Activated effector memory CD4-positive, alpha-beta T cell treated with anti-CD3 and anti-CD28 coated beads, Interleukin-2, amount 50 U/mL, for 16 hours (primary cell): ENCODE results near the gene MAGI1.

Experiments
- DNase-seq: peaks from one replicate; pipeline ENCODE4 v3.0.0-alpha.2; 2020

Gene MAGI1

DNA sequence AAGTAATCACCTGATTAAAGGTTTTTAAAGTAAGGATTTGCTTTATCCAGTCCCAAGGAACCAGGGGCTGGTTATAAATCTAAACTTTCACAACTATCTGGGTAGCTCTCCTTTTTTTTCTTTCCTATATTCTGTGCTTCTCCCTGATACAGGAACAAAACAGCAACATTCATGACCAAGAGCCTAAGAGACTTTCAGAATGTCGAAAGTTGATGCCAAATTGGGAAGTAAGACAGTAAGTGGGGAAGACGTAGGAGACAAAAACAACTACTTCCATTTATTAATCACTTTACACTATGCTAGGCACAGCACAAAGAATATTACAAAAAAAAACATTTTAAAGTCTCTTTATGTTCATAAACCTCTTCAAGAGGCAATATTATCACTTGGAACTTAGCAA is 211.6 kb downstream of the MAGI1 start:
- no peak for DNase-seq

DNA sequence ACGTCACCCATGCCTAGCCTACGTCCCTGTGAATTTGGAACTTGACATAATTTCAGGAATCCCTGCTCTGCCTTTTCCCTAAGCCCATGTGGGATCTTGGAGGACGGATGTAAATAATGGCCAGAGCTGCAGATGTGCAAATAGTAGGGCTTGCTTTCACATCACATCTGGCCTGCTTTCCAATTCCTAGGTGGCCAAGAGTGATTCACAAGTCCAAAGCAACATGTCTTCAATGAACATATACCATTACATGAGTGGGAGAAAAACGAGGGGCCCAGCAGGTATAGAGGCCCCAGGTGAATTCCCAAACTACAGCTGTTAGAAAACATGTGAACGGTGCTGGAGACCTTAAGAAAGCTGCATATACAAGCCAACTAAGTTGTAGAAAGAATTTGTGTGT is 214.6 kb downstream of the MAGI1 start:
- DNase-seq: no peak

DNA sequence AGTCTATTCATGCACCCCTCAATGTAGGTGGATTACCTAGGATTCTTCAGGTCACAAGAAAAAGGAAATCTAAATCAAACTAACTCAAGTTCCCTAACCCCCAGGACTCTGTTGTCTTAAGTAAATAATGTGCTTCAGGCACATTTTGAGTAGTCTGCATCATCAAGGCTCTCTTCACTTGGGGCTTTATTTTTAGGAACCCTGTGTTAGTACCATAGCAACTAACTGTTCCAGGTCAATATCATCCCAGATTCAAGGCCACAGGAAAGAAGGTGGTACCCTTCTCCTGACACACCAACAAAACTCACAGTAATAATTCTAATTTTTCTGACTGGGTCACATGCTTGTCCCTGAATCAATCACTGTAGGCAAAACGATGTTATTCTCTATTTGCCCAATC is 218.1 kb downstream of the MAGI1 start:
- no peak for DNase-seq

DNA sequence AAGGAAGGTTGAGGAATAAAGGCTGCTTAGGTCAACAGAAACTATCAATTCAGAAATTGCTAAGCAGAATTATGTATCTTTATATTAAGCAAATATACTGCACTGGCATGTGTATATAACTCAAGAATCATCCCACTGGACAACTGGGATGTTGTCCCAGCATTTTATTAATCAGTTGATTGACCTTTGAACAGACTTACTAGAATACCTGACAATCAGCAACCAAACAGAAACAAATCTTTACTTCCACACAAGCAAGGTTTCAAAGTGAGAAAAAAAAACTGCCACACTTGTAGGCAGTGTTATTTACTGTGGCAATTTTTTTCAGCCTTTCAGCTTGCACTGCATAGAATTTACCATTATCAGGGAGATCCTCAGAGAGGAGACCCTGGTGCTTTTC is 218.8 kb downstream of the MAGI1 start:
- no peak for DNase-seq

DNA sequence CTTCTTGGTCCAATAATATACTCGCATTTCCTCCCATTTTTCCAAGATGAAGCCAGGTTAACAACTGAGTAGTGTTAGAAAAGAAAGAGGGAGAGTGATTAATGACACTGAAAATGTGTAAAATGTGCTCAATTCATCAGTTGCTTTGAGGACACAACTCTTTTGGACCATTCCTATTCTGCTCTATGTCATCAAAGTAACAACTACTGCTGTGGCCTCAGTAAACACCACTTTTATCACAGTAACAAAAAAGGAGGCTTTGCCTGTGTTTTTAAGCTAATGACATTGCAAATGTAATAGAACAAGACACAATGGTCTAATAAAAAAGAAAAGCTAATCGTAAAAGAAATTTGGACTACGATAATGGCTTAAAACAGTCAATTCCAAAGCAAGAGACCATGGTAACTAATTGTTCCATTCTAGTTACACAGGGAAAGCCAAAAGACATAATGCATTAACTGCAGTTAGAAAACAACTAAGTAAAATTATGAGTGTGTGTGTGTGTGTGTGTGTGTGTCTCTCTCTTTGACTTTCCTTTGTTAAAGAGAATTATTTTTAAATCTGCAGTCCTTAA is 221.1 kb downstream of the MAGI1 start:
- no peak for DNase-seq

DNA sequence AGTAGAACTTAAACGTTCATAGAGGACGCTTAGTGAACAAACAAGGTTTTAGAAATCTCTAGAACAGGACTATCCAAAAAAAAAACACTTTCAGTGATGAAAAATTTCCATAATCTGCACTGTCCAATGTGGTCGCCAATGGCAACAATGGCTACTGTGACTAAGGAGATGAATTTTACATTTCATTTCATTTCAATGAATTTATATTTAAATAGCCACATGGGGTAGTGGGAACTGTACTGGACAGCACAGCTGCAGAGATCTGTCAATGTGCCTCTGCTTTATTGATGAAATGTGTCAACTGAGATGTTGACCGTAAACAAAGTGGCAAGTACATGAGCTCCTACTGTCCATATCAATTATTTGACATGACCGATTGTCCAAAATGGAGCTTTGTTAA is 222.5 kb downstream of the MAGI1 start:
- no peak for DNase-seq

DNA sequence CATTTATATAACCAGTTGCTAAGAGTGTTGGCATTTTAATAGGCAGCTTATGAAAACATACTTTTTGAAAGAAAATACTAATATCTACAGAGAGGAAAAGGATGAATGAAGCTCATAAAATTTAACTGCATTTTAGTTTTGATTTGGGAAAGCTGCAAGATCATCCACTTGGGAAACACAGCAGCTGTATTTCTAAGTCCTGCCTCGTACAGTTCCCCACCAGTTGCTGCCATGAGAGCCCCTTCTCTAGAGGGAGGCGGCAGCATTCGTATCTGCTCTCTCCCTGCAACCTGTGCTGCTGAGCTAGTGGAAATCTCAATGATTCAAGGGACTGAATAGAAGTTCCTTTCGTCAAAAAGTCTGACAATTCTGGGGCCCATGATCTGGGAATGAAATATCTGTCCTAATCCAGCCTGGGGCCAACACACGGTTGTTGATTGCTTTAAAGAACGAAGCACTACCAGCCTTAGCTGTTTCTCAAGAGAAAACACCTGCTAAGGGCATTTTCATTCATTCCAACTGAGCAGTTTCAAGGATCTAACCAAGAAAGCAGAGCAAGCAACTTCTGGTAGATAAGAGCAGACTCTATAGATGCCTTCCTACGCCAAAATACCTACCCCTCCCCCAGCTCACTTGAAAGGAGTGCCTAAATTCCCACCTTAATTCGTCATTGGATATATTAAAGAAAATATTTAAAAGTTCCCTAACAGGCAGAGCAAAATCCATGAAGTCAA is 223.7 kb downstream of the MAGI1 start:
- DNase-seq: no peak

DNA sequence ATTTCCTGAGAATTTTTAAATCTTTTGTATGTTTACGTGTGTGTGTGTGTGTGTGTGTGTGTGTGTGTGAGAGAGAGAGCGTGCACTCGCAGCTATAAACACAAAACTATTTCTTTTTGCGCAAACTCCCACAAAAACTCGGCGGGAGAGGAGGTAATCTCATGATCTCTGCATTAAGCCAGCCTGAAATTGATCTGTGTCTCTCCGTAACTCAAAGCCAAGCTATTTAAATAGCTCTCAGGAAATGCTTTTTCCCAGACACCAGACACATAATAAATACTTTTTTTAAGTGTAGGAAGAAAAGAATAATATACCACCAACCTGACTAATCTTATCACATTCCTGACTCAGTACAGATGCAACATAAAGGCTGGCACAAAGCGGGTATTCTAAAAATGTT is 226.8 kb downstream of the MAGI1 start:
- DNase-seq: no peak

DNA sequence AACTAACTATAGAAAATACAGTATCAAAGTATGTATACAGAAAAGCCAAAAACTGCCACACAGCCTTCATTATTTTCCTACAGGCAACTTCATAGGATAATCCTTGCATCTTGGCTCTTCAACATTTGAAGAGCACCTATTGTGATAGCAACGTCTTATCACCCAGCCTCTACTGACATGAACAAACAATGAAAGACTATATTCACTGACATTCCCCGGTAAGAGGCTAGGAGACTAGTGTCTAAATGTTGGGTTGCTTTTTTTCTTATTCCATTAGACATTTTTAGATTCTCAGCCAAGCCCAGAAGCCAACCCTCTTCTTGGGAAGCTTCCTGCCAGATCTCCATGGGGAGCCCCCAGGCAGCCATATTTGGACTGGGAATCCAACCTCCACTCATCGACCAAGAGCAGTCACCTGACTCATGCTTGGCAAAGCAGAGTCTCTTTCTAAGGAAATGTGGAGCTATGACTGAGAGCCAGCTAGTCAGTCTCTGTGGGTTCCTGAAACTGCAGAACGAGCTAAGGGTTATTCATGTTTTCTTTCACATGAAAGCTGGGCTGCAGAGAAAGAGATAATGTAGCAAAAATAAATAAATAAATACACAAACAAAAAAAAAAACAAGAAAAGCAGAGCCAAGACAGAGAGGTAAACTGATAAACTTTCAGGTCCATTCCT is 227.5 kb downstream of the MAGI1 start:
- no peak for DNase-seq

DNA sequence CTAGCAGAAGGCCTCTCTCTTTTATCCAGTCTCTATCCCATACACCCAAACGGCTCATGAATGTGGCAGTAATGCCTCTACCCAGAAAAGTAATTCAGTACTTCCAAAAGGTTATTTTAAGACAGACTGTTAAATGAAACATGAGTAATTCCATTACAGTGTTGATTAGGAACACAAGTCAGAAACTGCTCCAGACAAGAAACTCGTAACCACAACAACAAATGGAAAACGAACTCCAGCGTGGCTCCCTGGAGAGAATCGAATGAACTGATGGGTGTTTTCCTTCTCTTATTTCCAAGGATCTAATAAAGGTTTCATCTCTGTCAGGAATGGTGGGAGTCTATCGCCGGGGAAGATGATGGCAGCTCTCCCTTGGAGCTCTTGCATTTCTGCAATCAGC is 228.4 kb downstream of the MAGI1 start:
- DNase-seq: no peak

DNA sequence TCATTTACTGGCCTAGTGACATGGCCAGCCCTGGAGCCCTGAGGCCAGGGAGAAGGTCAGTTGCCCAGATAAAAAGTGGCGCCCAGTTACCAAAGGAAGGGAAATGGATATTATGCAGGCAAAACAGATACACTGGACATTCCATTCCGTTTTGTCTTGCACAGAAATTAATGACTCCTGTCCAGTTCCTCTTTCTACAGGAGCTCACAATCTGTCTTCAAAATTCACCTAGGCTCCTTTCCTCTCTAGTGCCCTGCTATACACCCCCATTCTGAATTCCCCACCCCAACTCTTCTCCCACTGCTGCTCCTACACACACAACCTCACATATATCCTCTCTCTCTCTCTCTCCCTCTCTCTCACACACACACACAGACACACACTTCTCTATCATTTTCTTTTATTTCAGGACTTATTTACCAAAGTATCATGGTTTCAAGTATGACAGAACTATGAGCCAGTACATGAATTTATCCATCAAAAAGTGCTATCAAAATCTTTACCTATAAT is 229.0 kb downstream of the MAGI1 start:
- no peak for DNase-seq

DNA sequence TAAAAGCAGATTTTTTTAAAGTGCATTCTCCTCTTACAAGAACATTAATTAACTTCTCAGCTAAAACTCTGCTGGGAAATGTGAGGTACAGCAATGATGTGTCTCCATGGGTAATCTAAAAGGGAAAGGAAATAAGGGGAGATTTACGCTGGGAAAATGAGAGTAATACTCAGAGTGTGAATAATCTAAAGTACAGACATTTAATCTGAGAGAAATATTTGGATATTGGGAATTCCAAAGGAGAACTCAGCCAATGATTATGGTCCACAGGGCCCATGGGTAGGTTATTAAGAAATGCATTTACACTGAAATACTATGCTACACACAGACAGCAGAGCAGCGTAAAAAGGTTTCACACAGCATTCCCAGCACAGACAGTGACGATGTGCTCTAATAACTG is 229.9 kb downstream of the MAGI1 start:
- no peak for DNase-seq

DNA sequence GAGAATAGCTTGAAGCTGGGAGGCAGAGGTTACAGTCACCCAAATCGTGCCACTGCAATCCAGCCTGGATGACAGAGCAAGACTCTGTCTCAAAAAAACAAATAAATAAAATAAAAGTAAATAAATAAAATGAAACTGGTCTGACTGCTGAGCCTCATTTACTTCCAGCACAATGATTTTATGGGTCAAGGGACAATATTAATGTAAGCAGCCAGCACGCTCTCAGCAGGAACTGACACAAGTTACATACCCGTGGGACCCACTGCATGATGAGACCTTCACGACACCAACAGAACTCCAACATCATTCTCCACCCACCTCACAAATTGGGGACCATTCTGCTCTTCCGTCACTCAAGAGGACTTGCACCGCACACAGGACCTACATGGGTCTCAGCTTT is 230.3 kb downstream of the MAGI1 start:
- no peak for DNase-seq

DNA sequence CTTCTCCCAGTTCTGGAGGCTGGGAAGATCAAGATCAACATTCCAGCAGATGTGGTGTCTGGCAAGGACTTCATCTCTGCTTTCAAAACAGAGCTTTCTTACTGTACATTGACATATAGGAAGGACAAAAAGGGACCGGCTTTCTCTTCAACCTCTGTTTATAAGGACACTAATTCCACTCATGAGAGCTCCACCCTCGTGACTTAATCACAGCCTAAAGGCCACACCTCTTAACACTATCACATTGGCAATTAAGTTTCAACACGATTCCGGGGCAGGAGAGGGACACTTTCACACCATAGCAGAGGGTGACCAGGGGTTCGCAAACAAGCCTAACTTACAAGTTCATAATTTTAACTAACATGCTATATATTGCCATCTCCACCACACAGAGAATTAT is 231.5 kb downstream of the MAGI1 start:
- DNase-seq: no peak

DNA sequence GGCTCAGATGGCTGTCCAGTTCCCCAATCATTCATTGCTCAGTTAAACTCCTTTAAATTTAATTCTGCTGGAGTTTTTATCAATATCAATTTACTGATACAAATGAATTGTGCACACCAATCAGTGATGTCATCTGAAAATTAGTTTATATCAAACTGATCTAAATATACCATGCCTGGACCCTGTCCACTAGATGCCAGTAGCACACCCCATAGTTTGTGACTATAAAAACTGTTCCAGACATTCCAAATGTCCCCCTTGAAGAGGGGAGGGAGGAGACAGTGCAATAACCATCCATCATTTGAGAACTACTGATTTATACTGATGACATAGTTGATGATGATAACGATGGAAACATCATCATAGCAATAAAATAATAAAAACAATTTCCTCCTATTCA is 232.1 kb downstream of the MAGI1 start:
- DNase-seq: no peak

DNA sequence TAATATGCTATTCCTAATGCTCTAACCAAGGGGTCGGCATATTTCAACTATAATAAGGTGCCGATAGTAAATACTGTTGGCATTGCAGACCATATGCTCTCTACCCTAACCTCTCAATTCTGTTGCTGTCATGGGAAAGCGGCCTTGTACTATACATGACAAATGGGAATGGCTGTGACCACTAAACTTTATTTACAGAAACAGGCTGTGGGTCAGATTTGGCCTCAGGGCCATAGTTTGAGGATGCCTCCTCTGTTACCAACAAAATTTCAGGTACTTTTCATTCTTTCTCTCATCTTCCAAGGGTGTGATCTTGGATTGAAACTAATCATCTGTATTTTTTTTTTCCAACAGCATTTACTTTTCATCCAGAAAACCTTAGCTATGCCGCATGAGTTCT is 242.0 kb downstream of the MAGI1 start:
- DNase-seq: no peak

DNA sequence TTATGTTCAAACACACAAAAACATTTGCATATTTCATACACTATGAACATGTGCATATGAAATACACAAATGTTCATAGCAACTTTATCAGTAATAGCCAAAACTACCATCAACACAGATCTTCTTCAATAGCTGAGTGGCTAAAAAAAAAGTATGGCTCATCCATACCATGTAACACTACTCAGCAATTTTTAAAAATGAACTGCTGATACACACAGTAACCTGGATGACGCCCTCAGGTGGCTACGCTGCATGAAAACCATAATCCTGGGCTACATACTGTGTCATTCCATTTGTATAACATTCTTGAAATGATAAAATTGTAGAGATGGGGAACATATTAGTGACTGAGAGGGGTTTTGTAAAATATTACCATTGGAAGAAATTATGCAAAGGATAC is 243.6 kb downstream of the MAGI1 start:
- no peak for DNase-seq

DNA sequence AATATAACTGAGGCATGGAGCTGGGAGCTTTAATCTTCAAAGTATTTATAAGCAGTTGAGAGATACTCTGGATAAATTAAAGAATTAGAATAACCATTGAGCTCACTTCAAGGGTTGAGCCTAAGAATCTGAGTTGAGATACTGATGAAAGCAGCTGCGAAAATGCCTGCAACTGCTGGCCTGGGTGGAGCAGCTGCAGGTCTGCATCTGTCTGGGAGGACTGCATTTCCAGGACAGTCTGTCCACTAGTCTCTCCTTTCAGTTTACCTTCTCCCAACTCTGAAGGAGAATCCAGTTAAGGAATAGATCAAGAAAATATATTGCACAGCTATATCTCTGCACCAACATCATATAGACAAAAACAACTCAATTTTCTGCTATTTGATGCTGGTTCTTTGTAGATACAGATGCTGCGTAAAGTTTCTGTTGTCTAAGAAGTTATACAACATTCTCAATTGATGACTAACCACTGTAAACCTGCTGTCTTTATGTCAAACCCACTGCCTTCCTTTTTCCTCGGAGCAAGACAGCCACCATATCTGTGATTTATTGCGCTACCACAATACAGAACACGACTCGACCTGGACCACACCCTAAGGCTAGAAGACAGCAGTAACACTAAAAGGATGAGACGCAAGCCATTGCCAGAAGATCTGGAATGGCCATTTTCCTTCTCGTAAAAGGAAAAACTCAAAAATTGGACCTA is 245.1 kb downstream of the MAGI1 start:
- no peak for DNase-seq

DNA sequence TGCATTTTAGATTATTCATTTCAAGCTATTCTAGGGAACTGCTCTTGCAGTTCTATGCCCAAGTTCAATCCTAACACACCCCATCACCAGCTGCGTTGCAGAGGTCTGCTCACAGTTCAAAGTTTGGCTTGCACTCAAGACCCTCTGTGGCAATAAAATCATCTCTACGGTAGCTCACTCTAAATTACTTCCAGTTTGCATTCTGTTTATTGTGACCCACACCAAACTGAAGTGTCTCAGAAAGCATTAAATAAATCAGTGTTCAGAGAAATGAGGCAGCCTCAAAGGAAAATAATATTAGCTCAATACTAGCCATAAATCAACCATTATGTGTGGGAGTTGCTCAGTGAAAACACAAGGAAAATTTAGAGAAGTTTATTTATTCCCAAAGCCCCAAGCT is 250.3 kb downstream of the MAGI1 start:
- DNase-seq: no peak

DNA sequence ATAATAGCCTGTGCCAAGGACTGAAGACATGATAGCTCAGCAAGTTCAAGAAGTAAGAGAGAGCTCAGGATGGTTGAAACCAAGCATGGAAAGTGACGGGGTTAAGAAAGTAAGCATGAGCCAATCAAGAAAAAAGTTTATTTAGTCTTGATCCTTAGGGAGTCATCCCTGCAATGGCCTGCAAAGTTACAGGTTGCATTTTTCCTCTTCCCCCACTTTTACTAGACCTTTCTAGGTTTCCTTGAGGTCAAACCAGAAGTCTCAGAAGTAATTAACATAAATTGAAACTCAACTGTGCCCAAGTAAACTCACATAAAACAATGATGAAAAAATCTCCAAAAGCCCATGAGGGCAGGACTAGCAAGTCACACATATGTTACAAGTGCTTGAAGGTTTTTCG is 250.9 kb downstream of the MAGI1 start:
- DNase-seq: no peak

DNA sequence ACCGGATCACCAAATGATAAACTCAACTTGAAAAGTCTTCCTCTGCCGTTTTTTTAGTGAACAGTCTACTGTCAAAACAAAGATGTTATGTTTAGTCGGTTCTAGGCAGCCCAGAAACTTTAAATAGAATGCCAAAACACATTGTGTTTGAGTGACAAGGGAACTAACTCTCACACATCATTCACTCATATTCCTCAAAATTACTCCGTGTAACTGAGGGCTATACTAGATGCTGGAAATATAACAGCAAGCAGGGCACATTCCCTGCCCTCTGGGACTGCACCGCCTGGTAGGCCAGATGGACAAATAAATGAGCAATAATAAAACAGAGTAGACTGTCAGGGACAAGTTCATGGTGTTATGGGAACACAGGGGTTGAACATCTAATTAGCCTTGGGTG is 251.4 kb downstream of the MAGI1 start:
- no peak for DNase-seq

DNA sequence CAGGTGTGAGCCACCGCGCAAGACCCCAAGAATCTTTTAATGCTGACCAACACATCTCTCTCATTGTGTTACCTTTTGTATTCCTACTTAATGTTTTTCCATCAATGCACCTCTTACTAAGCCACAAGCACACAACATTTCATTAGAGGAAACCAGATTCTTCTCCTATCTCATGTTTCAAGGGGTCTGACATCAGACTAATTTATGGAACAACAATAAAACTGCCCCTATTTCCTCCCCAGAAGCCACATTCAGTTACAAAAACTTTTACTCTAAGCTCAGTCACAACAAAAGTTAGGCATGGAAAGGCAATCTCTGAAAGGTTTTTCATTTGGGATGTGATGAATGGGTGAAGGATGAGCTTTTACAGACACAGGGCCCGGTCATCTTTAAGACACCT is 251.8 kb downstream of the MAGI1 start:
- DNase-seq: no peak

DNA sequence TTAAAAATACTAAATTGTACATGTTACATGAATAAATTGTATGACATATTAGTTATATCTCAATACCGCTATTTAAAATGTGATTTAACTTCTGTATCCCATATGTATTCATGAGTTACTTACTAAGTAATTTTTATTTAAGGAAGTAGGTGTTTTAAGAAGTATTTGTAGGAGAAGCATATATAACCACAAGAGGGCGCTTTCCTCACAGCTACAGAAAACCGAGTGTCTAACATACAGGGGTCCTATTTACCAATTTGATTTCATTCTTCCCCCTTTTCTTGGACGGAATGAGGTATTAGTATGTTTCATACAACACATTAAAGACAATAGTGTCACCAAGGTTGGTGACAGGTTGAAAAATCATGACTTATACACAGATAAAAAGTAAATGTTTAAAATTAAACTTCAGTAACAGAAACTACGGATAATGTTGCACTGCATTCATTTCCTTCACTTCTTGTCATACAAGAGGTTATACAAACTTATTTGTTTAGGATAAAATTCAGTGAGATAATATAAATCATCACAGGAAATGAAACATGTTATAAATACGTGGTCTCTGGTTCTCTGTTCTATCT is 253.6 kb downstream of the MAGI1 start:
- no peak for DNase-seq
